Esophagus muscularis mucosa (tissue), 4 donors: ENCODE data around the gene CLEC18B. TPM values are rescaled to one million over a fixed set of nuclear protein-coding genes. Genes with fewer than 3 reads are reported as not detected.
A peak's percentile ranks its signal among the peaks of the same experiment; 100 is the strongest.
"Not testable (repeated sequence)": the region's sequence is repeated elsewhere in the genome, so short reads cannot be mapped to it uniquely, and the experiment has no call there.

Experiments used
- DNase-seq: peaks from one replicate; pipeline ENCODE4 v3.0.0-alpha.2; 2017; ENCODE audit errors: extremely low spot score
- H3K27ac ChIP-seq, 4 donors: fragments of 200-600 bp; sonication (generic); replicated peaks in 1 of 4; 1 replicate in 3 of 4; 2 replicates in 1 of 4; pipeline ENCODE4 v1.5.1; 2016 to 2019; ENCODE audit warnings: mild to moderate bottlenecking in 1 of 4
- H3K27me3 ChIP-seq, 4 donors: fragments of 200-600 bp; sonication (generic); one replicate each; pipeline versions ENCODE4 v1.5.1 to v1.6.0; 2016 to 2019
- H3K36me3 ChIP-seq, 4 donors: fragments of 200-600 bp; sonication (generic); one replicate each; pipeline ENCODE4 v1.5.1; 2016 to 2019
- H3K4me1 ChIP-seq, 4 donors: fragments of 200-600 bp; sonication (generic); one replicate each; pipeline ENCODE4 v1.5.1; 2016 to 2019
- H3K4me3 ChIP-seq, 4 donors: fragments of 200-600 bp; sonication (generic); 1 replicate in 2 of 4; 2 replicates in 2 of 4; pipeline ENCODE4 v1.5.1; 2016 to 2019; ENCODE audit warnings: mild to moderate bottlenecking in 4 of 4, moderate library complexity in 1 of 4
- H3K9me3 ChIP-seq, 4 donors: fragments of 200-600 bp; sonication (generic); 1 replicate in 3 of 4; 2 replicates in 1 of 4; pipeline ENCODE4 v1.5.1; 2016 to 2019
- EP300 ChIP-seq: sonication (generic); formaldehyde crosslinking; IDR thresholded peaks from one replicate; pipeline ENCODE4 v1.6.1; 2017; ENCODE audit warnings: antibody characterized with exemption
- POLR2AphosphoS5 ChIP-seq, 2 donors: sonication (generic); formaldehyde crosslinking; IDR thresholded peaks; one replicate each; pipeline ENCODE4 v1.6.1; 2017; ENCODE audit warnings: antibody characterized with exemption in 2 of 2
- WGBS: methylation state at CpG from one replicate; pipeline ENCODE4 v1.1.5; 2018; 5-methylcytosine and 5-hydroxymethylcytosine counted together
- intact Hi-C: fragments of 100-400 bp; cut with DNase I; formaldehyde crosslinking; loops from one replicate; pipeline ENCODE4 v1.15.1; 2023
- small RNA-seq, 3 donors: library from RNA; depleted of rRNA; stranded (forward); fragments of <200 nt; gene quantifications; one replicate each; pipeline ENCODE3, GENCODE V24; 2016
- total RNA-seq, 4 donors: library from RNA; depleted of rRNA; stranded (reverse); fragments of >200 nt; gene quantifications; one replicate each; pipeline versions ENCODE4 v1.1.0 to v1.2.1, GENCODE V29; 2016
- TF ChIP-seq, protein P1 (sequence below), 3 experiments: fragments of 200-600 bp in 2 of 3; fragments of 450-650 bp in 1 of 3; sonication (generic) in 2 of 3; IDR thresholded peaks; one replicate each; pipeline ENCODE4 v1.5.1; 2017 to 2019; ENCODE audit warnings: antibody characterized with exemption in 3 of 3, mild to moderate bottlenecking in 2 of 3, moderate library complexity in 1 of 3

The CLEC18B gene
- total RNA-seq, 4 donors from 2014 or later, result 1.2 TPM; not detected in 3

DNA sequence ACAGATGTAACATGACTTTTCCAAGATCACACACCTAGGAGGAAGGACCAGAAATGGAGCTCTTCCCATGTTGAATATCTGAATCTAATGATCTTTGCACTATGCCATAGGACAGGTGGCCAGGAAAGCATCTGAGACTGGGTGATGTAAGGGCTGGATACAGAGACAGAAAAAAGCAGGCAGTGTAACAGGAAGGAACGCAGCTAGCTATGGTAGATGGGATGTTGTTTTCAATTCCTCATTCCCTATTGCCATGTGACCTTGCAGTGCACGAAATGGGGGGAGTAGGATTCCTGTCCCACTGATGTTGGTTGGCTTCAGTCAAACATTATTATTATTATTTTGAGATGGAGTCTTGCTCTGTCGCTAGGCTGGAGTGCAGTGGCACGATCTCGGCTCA, 48.9 kb downstream of the CLEC18B start:
- H3K4me1 ChIP-seq, result peaks cover 0 to 10% (median 6%) of the 10 kb centered on the region in 4 donors
- intact Hi-C loops, result no loop called here
- no peaks in the 10 kb centered on the region for H3K27me3 ChIP-seq
- no peaks in the 10 kb centered on the region for H3K9me3 ChIP-seq
- H3K27ac ChIP-seq, result no peak overlapping the region
- no peak for TF ChIP-seq EP300
- 84% methylated on average over 5 of the region's 5 CpGs for WGBS
- no peaks in the 10 kb centered on the region for H3K36me3 ChIP-seq
- no peak overlapping the region for H3K4me3 ChIP-seq
- DNase-seq, result no peak

- H3K36me3 ChIP-seq, H3K27me3 ChIP-seq, H3K4me3 ChIP-seq, intact Hi-C loops, DNase-seq, H3K9me3 ChIP-seq, H3K27ac ChIP-seq: not testable (repeated sequence)
- H3K4me1 ChIP-seq, result peaks cover 14 to 28% (median 25%) of the 10 kb centered on the region in 4 donors
- WGBS, result 88% methylated on average over 20 of the region's 20 CpGs
These were observed 50.7 kb downstream of the CLEC18B start for GRCh38 chr16:74370338-74371135.

DNA sequence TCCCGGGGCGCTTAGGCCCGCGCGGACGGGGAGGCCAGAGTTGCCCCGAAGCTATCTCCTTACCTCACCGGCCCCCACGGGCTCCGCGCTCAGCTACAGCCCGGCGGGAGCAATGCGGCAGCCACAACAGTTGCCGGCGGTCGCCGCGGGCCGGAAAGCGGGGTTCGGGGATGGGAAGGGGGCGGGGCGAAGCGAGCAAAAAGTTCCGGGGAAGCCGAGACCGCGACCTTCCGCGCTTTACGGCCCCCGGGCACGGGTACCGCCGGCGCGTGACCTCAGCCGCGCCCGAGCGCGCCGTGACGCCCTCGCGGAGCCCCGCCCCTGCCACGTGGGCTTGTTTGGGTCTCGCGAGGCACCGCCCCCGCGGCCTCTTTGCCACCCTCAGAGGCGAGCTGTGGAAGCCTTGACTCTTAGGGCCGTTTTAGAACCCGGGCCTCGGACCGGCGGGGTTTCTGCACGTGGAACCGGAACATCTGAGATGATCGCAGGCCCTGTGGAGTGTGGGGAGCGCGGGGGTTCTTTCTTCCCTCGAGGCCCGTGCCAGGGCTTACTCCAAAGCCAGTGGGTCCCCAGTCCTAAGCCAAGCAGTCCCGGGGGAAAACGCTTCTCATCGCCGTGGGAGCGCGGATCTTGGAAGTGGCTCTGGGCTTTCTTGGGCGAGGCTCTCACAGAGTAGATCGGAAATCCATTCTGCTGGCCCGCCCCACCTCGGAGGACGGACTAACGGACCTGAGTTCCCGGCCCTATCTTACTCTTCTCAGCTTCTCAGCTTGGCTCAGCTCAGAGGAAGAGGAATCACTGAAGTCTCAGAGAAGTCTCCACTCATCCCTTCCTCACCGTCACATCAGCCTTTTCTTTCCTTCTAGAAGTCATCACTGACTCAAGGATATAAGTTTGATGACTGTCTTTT, 53.0 kb downstream of the CLEC18B start:
- peaks cover 14 to 44% (median 36%) of the 10 kb centered on the region in 4 donors for H3K4me1 ChIP-seq
- intact Hi-C loops, result loop anchor here (10.0 kb wide), 1 partner anchor 73 kb away; the partner anchor contains the start of gene PSMD7
- TF ChIP-seq, protein P1, sequence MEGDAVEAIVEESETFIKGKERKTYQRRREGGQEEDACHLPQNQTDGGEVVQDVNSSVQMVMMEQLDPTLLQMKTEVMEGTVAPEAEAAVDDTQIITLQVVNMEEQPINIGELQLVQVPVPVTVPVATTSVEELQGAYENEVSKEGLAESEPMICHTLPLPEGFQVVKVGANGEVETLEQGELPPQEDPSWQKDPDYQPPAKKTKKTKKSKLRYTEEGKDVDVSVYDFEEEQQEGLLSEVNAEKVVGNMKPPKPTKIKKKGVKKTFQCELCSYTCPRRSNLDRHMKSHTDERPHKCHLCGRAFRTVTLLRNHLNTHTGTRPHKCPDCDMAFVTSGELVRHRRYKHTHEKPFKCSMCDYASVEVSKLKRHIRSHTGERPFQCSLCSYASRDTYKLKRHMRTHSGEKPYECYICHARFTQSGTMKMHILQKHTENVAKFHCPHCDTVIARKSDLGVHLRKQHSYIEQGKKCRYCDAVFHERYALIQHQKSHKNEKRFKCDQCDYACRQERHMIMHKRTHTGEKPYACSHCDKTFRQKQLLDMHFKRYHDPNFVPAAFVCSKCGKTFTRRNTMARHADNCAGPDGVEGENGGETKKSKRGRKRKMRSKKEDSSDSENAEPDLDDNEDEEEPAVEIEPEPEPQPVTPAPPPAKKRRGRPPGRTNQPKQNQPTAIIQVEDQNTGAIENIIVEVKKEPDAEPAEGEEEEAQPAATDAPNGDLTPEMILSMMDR (IDR thresholded peaks at IDR 0.05), result peak in 1 of 3 experiments; percentile 14
- TF ChIP-seq POLR2AphosphoS5 (IDR thresholded peaks at IDR 0.05), result peak; percentile 77 to 87
- peaks cover 0 to 18% (median 5%) of the 10 kb centered on the region in 4 donors for H3K36me3 ChIP-seq
- H3K27me3 ChIP-seq, H3K9me3 ChIP-seq: not testable (repeated sequence)
- peak overlapping the region; percentile 84 to 89 (median 87) for H3K27ac ChIP-seq
- WGBS, result 0% methylated on average over 45 of the region's 81 CpGs
- peak; percentile 98 for DNase-seq
- H3K4me3 ChIP-seq, result peak overlapping the region; percentile 75 to 86 (median 79)

GRCh38 chr16:74367469-74368001, 53.7 kb downstream of the CLEC18B start:
- Histone ChIP-seq H3K4me3 (peak overlapping the region; percentile 75 to 86 (median 79)), H3K27ac (peak overlapping the region; percentile 84 to 89 (median 87)), H3K4me1 (peaks cover 14 to 45% (median 37%) of the 10 kb centered on the region in 4 donors), H3K36me3 (peaks cover under 1 to 25% (median 7%) of the 10 kb centered on the region in 4 donors)
- not testable (repeated sequence) for DNase-seq, H3K27me3 ChIP-seq, H3K9me3 ChIP-seq
- intact Hi-C loops, result loop anchor here (10.0 kb wide), 1 partner anchor 73 kb away; the partner anchor contains the start of gene PSMD7
- under 1% methylated on average over 29 of the region's 35 CpGs for WGBS

DNA sequence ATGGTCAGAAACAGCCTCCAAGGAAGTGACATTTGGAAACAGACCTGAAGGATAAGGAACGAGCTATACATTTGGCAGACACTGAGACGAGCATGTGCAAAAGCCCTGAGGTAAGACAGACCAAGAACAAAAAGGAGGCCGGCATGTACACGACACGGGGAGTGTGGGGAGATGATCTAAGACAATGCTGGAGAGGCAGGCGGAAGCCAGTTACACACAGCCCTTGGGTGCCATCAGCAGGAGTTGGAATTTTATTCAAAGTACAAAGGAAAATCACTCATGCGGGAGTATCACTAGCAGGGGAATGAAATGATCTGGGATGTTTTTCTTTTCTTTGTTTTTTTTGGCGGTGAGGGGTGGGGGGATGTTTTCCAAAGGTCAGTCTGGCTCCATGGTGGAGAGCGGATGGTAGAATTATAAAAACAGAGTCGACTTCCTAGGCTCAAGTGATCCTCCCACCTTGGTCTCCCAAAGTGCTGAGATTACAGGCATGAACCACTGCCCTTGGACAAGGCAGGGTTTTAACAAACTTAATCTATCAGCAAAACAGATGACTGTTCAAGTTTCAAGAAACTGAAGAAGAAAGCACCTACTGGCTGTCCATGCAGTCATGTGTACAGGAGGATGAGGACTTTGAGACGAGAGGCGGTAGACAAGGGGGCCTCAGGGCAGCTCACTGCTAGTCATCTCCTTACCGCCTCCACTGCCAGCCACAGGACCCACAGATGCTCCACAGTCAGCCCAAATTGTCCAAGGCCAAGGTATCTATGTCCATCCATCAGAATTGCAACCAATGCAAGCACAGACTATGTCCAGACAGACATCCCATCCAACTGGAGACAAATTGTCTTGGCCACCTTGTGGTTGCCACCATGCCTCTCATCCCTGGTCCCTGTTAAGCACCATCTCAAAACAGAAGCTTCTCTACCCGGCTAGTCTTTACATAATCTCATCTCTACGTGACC, 59.4 kb downstream of the CLEC18B start:
- intact Hi-C loops, result loop anchor here (10.0 kb wide), 1 partner anchor 67 kb away; the partner anchor contains the start of gene PSMD7
- 91% methylated on average over 10 of the region's 15 CpGs for WGBS
- peaks cover 11 to 40% (median 26%) of the 10 kb centered on the region in 4 donors for H3K4me1 ChIP-seq
- not testable (repeated sequence) for H3K27me3 ChIP-seq, H3K27ac ChIP-seq, H3K9me3 ChIP-seq, H3K4me3 ChIP-seq, DNase-seq
- H3K36me3 ChIP-seq, result peaks cover 16 to 74% (median 39%) of the 10 kb centered on the region in 4 donors

Small RNAs within 50 kb of the gene (small RNA-seq; reads per million reads assigned to genes)
- 0 reads per million in 3 donors for gene AC009053.4
- 0 reads per million in 3 donors for gene RF00019
- gene RNU6-237P, result 0 reads per million in 3 donors

Other genes with a start within 250 kb of the CLEC18B start
- 10 to 100 TPM; 75.6 to 94.4 (median 87.7) TPM for gene PSMD7, start 124.7 kb downstream of the CLEC18B start, total RNA-seq
- gene NPIPB15, start 45.2 kb downstream of the CLEC18B start, total RNA-seq, result 1 to 10 TPM in 3 of 4 donors, not detected in 1; 1.2 to 4.0 (median 1.7) TPM
- gene GLG1, start 185.6 kb upstream of the CLEC18B start, total RNA-seq, result 100 to 1,000 TPM in 3 of 4 donors, 10 to 100 TPM in 1; 92.8 to 128 (median 121) TPM
- gene RFWD3, start 245.4 kb upstream of the CLEC18B start, total RNA-seq, result 10 to 100 TPM in 2 of 4 donors, 1 to 10 TPM in 2; 6.8 to 13.3 (median 10.1) TPM